T-helper 1 cell (primary cell): Measurements from ENCODE around the gene FABP3.
"Not testable (repeated sequence)": the region's sequence is repeated elsewhere in the genome, so short reads cannot be mapped to it uniquely, and the experiment has no call there.

Experiments
- DNase-seq, 5 donors: peaks; one replicate each; pipeline ENCODE4 v3.0.0-alpha.2; 2012 to 2020

FABP3 gene

GRCh38 chr1:31397360-31398095, 24.7 kb upstream of the FABP3 start:
- DNase-seq: no peak

- no peak for DNase-seq
Measured at GRCh38 chr1:31396633-31397351, 23.9 kb upstream of the FABP3 start.

GRCh38 chr1:31394584-31395193, 21.8 kb upstream of the FABP3 start:
- DNase-seq: peak; percentile 38 to 74 (median 59)

GRCh38 chr1:31393463-31393862, 20.6 kb upstream of the FABP3 start:
- no peak for DNase-seq

- DNase-seq: no peak
Measured at GRCh38 chr1:31390071-31390470, 17.2 kb upstream of the FABP3 start.

GRCh38 chr1:31389616-31390015, 16.7 kb upstream of the FABP3 start:
- DNase-seq: no peak

GRCh38 chr1:31387612-31388011, 14.7 kb upstream of the FABP3 start:
- DNase-seq: no peak

GRCh38 chr1:31386576-31387243, 13.8 kb upstream of the FABP3 start:
- DNase-seq: not testable (repeated sequence)

- no peak for DNase-seq
Measured at GRCh38 chr1:31383967-31384366, 11.1 kb upstream of the FABP3 start.

- DNase-seq: no peak
Measured at GRCh38 chr1:31382379-31382989, 9.6 kb upstream of the FABP3 start.

- no peak for DNase-seq
Measured at GRCh38 chr1:31381394-31382294, 8.8 kb upstream of the FABP3 start.

GRCh38 chr1:31380181-31380580, 7.3 kb upstream of the FABP3 start:
- DNase-seq: no peak

- DNase-seq: no peak
Measured at GRCh38 chr1:31378001-31378400, 5.1 kb upstream of the FABP3 start.

- DNase-seq: no peak
Measured at GRCh38 chr1:31377364-31377863, 4.5 kb upstream of the FABP3 start.

GRCh38 chr1:31376375-31377134, 3.7 kb upstream of the FABP3 start:
- DNase-seq: no peak

- DNase-seq: no peak
Measured at GRCh38 chr1:31374511-31375196, 1.8 kb upstream of the FABP3 start.

- no peak for DNase-seq
Measured at GRCh38 chr1:31373897-31374486, 1.1 kb upstream of the FABP3 start.

GRCh38 chr1:31372751-31373055, 173 bp downstream of the FABP3 start:
- DNase-seq: no peak

- no peak for DNase-seq
Measured at GRCh38 chr1:31372051-31372450, 825 bp downstream of the FABP3 start.
